Epithelial cell of esophagus (primary cell): ENCODE measurements around the gene TMEM132E.

ENCODE experiments used
- DNase-seq: peaks from one replicate; pipeline ENCODE4 v3.0.0; 2010; ENCODE audit warnings: low read depth
- H3K4me3 ChIP-seq: 2 replicates; pipeline ENCODE4 v1.5.1; 2011; ENCODE audit warnings: mild to moderate bottlenecking, low read length, control low read depth
- CTCF ChIP-seq: IDR thresholded peaks from 2 replicates; pipeline ENCODE4 v1.5.1; 2011; ENCODE audit warnings: low read depth, mild to moderate bottlenecking, low read length, control low read depth, inconsistent platforms; ENCODE audit not compliant: insufficient read depth; ENCODE audit errors: missing control alignments

Gene TMEM132E

GRCh38 chr17:34671191-34671590 lies 91.8 kb downstream of the TMEM132E start:
- no peak for TF ChIP-seq CTCF
- H3K4me3 ChIP-seq: no peak overlapping the region
- DNase-seq: no peak

DNA sequence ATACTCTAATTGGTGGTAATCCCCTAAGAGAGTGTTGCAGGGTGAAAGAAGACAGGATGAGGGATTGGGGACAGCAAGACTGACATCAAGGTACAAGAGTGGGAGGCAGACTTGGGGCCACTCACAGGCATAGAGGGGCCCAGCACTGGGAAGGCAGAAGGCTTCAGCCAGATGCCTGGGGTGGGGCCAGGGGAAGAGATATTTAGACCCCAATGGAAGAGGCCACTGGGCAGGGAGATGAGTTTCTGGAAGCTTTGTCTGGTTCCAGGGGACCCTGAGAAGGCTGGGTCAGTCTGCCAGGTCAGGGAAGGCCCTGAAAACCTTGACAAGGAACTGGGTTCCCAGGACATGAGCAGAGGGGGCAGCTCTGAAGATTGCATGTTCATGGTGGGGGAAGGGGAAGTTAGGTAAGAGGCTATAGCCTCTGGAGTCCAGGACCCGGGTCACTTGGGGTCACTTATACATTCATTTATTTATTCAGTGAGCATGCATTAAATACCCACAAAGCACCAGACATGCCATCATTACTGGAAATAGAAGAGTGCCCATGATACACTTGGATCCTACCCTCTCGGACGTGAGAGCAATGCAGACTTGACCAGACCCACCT lies 92.9 kb downstream of the TMEM132E start:
- TF ChIP-seq CTCF: no peak
- H3K4me3 ChIP-seq: no peak overlapping the region
- DNase-seq: no peak

DNA sequence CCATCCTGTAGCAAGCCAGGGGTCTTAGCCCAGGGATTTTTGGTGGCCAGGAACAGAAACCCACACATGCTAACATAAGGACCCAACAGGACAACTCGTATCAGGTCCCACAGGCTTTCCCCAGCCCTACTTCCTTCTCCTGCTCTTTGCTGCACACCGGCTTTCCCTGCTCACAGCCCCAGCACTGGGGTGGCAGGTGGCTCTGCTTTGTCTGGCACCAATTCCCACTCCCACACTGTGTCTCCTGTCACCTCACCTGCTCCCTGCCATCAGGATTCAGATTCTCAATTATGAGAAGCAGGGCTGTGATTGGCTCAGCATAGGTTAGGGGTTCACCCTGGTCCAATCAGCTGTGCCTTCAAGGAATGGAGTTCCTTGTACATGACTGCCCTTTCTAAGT lies 94.1 kb downstream of the TMEM132E start:
- TF ChIP-seq CTCF: no peak
- no peak overlapping the region for H3K4me3 ChIP-seq
- no peak for DNase-seq

- no peak overlapping the region for H3K4me3 ChIP-seq
- no peak for DNase-seq
- TF ChIP-seq CTCF: no peak
Observed at GRCh38 chr17:34673995-34674890, 94.9 kb downstream of the TMEM132E start.

- no peak for TF ChIP-seq CTCF
- no peak overlapping the region for H3K4me3 ChIP-seq
- no peak for DNase-seq
Observed at GRCh38 chr17:34675143-34675542, 95.8 kb downstream of the TMEM132E start.

DNA sequence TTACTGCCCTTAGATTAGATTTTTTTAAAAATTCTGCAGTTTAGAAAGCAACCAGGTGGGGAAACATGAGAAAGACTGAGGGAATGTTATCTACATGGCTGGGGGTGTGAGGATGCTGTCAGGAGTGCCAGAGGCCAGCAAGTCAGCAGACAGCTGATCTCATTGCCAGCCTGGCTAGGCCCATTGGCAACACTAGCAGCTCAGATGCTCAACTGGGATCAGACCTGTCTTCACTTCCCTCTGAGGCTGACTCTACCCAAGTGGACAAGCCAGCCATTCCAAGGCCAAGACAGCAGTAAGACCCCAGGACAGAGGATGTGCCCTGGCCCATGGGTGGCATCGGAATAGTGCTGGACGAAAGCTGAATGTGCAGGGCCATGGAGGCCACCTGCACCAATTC lies 96.2 kb downstream of the TMEM132E start:
- H3K4me3 ChIP-seq: no peak overlapping the region
- no peak for TF ChIP-seq CTCF
- no peak for DNase-seq
